ENCODE measurements around the gene PRCP. TPM values are rescaled to one million over a fixed set of nuclear protein-coding genes. Genes with fewer than 3 reads are reported as not detected.

Gene PRCP
- polyA plus RNA-seq, 1 of the 3 experiments (the other 2 are of a cell fraction) = 65.0 TPM

DNA sequence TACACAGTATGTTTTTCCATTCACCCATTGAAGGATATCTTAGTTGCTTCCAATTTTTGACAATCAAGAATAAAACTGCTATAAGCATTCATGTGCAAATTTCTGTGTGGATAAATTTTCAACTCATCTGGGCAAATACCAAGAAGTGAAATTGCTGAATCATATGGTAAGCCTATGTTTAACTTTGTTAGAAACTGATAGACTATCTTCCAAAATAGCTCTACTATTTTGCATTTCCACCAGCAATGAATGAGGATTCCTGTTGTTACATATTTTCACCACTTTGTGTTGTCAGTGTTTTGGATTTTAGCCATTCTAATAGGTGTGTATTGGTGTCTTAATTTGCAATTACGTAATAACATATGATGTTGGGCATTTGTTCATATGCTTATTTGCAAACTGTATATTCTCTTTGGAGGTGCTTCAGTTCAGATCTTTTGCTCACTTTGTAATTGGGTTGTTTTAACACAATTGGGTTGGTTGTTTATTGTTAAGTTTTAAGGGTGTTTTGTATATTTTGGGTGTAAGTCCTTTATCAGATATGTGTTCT is 117.3 kb downstream of the PRCP start:
- Histone ChIP-seq H4K20me1 (ENCODE audit: insufficient read depth) (no peaks in the 10 kb centered on the region), H3K4me3 (ENCODE audit: low read depth in 2 of 2, low read length in 1 of 2) (no peak overlapping the region), H2AFZ (ENCODE audit: low read depth) (no peak overlapping the region), H3K4me2 (no peak overlapping the region), H3K9me3 (no peaks in the 10 kb centered on the region), H3K27ac (ENCODE audit: low read depth in 2 of 2, low read length in 1 of 2) (no peak overlapping the region), H3K79me2 (ENCODE audit: insufficient read depth) (no peaks in the 10 kb centered on the region), H3F3A (replicated peaks; ENCODE audit: insufficient read depth) (no peaks in the 10 kb centered on the region), H3K4me1 (ENCODE audit: control insufficient read depth in 1 of 2, insufficient read depth in 2 of 2, low read depth in 1 of 2, low read length in 1 of 2) (no peaks in the 10 kb centered on the region), H3K9ac (no peak overlapping the region), H3K36me3 (replicated peaks in 1 of 2; ENCODE audit: control insufficient read depth in 1 of 2, insufficient read depth in 2 of 2, low read length in 1 of 2) (no peaks in the 10 kb centered on the region), H3K27me3 (ENCODE audit: insufficient read depth) (no peaks in the 10 kb centered on the region), H3K9me2 (no peaks in the 10 kb centered on the region)
- ChIA-PET CTCF (no interaction called here), POLR2A (no interaction called here)
- no peak for TF ChIP-seq ELF1 (IDR thresholded peaks at IDR 0.05)
- 54% methylated on average over 1 of the region's 1 CpG for WGBS (ENCODE audit: low lambda C conversion rate)
- no peak for DNase-seq

DNA sequence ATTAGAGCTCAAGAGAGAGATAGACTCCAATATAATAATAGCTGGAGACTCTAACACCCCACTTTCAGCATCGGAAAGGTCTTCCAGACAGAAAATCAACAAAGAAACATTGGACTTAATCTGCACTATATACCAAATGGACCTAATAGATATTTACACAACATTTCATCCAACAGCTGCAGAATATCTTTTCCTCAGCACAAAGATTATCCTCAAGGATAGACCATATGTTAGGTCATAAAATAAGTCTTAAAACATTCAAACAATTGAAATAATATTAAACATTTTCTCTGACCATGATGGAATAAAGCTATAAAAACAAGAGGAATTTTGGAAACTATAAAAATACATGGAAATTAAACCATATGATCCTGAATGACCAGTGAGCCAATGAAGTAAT is 121.5 kb downstream of the PRCP start:
- CTCF ChIA-PET = interaction anchor here (1.0 to 1.3 kb wide), 2 partner anchors 10 to 12 kb away, joined by 3 to 5 read pairs; no protein-coding TSS in a partner anchor
- no peak for TF ChIP-seq EP300 (IDR thresholded peaks at IDR 0.05; ENCODE audit: borderline replicate concordance in 1 of 2, low read depth in 1 of 2, low read length in 1 of 2)
- TF ChIP-seq YY1 (IDR thresholded peaks at IDR 0.05; ENCODE audit: low read depth) = no peak
- TF ChIP-seq ELF1 (IDR thresholded peaks at IDR 0.05) = no peak
- no peak for TF ChIP-seq FOXM1 (IDR thresholded peaks at IDR 0.05; ENCODE audit: low read depth)
- no peak for TF ChIP-seq RAD21 (IDR thresholded peaks at IDR 0.05; ENCODE audit: low read length)
- no peak for TF ChIP-seq MEF2A (IDR thresholded peaks at IDR 0.05; ENCODE audit: borderline replicate concordance, low read depth)
- TF ChIP-seq, protein P1, sequence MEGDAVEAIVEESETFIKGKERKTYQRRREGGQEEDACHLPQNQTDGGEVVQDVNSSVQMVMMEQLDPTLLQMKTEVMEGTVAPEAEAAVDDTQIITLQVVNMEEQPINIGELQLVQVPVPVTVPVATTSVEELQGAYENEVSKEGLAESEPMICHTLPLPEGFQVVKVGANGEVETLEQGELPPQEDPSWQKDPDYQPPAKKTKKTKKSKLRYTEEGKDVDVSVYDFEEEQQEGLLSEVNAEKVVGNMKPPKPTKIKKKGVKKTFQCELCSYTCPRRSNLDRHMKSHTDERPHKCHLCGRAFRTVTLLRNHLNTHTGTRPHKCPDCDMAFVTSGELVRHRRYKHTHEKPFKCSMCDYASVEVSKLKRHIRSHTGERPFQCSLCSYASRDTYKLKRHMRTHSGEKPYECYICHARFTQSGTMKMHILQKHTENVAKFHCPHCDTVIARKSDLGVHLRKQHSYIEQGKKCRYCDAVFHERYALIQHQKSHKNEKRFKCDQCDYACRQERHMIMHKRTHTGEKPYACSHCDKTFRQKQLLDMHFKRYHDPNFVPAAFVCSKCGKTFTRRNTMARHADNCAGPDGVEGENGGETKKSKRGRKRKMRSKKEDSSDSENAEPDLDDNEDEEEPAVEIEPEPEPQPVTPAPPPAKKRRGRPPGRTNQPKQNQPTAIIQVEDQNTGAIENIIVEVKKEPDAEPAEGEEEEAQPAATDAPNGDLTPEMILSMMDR (IDR thresholded peaks at IDR 0.05) = no peak
- no peak for TF ChIP-seq MXI1 (IDR thresholded peaks at IDR 0.05; ENCODE audit: low read depth, low read length)
- H3K4me2 ChIP-seq = no peak overlapping the region

DNA sequence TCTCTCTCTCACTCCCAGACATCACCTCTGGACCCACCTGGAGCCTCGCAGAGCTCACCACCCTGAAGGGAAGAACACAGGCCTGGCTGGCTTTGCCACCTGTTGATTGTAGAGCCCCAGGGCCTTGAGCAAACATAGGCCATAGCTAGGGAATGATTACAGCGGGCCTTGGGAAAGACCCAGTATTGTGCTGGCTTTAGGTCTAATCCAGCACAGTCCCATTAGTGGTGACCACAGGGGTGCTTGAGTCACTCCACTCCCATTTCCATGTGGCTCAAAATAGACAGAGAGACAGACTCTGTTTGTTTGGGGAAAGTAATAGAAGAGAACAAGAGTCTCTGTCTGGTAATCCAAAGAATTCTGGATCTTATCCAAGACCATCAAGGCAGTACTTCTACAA is 123.9 kb downstream of the PRCP start:
- H3K9me2 ChIP-seq = no peaks in the 10 kb centered on the region
- no peak overlapping the region for H3K4me2 ChIP-seq
- no peak overlapping the region for H3K9ac ChIP-seq
- no peaks in the 10 kb centered on the region for H3F3A ChIP-seq (replicated peaks; ENCODE audit: insufficient read depth)
- no peak overlapping the region for H2AFZ ChIP-seq (ENCODE audit: low read depth)
- H3K4me3 ChIP-seq (ENCODE audit: low read depth in 2 of 2, low read length in 1 of 2) = no peak overlapping the region
- no peaks in the 10 kb centered on the region for H3K4me1 ChIP-seq (ENCODE audit: control insufficient read depth in 1 of 2, insufficient read depth in 2 of 2, low read depth in 1 of 2, low read length in 1 of 2)
- H3K27ac ChIP-seq (ENCODE audit: low read depth in 2 of 2, low read length in 1 of 2) = no peak overlapping the region
- no peaks in the 10 kb centered on the region for H3K27me3 ChIP-seq (ENCODE audit: insufficient read depth)
- H3K36me3 ChIP-seq (replicated peaks in 1 of 2; ENCODE audit: control insufficient read depth in 1 of 2, insufficient read depth in 2 of 2, low read length in 1 of 2) = no peaks in the 10 kb centered on the region
- ChIA-PET POLR2A (no interaction called here), CTCF (interaction anchor here (0.6 to 2.4 kb wide), 6 partner anchors 9 to 91 kb away, joined by 3 to 10 read pairs (median 6); partner anchors contain the start of gene FAM181B)
- no peaks in the 10 kb centered on the region for H4K20me1 ChIP-seq (ENCODE audit: insufficient read depth)
- 50% methylated on average over 2 of the region's 2 CpGs for WGBS (ENCODE audit: low lambda C conversion rate)
- DNase-seq = no peak
- H3K9me3 ChIP-seq = no peaks in the 10 kb centered on the region
- H3K79me2 ChIP-seq (ENCODE audit: insufficient read depth) = no peaks in the 10 kb centered on the region
- TF ChIP-seq RAD21 (IDR thresholded peaks at IDR 0.05; ENCODE audit: low read length) (no peak), YY1 (IDR thresholded peaks at IDR 0.05; ENCODE audit: low read depth) (no peak), TEAD4 (IDR thresholded peaks at IDR 0.05; ENCODE audit: borderline replicate concordance, insufficient read depth) (no peak), FOXJ3 (CRISPR knock-in tag; IDR thresholded peaks at IDR 0.05) (no peak), EZH2phosphoT487 (IDR thresholded peaks at IDR 0.05; ENCODE audit: borderline replicate concordance, low read depth) (no peak), RXRA (IDR thresholded peaks at IDR 0.05; ENCODE audit: borderline replicate concordance, low read depth) (no peak), TCF12 (IDR thresholded peaks at IDR 0.05) (no peak)
- TF ChIP-seq, protein P2, sequence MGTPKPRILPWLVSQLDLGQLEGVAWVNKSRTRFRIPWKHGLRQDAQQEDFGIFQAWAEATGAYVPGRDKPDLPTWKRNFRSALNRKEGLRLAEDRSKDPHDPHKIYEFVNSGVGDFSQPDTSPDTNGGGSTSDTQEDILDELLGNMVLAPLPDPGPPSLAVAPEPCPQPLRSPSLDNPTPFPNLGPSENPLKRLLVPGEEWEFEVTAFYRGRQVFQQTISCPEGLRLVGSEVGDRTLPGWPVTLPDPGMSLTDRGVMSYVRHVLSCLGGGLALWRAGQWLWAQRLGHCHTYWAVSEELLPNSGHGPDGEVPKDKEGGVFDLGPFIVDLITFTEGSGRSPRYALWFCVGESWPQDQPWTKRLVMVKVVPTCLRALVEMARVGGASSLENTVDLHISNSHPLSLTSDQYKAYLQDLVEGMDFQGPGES (IDR thresholded peaks at IDR 0.05; ENCODE audit: low read depth, low read length) = no peak
- TF ChIP-seq, protein P3, sequence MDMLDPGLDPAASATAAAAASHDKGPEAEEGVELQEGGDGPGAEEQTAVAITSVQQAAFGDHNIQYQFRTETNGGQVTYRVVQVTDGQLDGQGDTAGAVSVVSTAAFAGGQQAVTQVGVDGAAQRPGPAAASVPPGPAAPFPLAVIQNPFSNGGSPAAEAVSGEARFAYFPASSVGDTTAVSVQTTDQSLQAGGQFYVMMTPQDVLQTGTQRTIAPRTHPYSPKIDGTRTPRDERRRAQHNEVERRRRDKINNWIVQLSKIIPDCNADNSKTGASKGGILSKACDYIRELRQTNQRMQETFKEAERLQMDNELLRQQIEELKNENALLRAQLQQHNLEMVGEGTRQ (IDR thresholded peaks at IDR 0.05; ENCODE audit: borderline replicate concordance, low read depth, low read length) = no peak
- TF ChIP-seq, protein P4, sequence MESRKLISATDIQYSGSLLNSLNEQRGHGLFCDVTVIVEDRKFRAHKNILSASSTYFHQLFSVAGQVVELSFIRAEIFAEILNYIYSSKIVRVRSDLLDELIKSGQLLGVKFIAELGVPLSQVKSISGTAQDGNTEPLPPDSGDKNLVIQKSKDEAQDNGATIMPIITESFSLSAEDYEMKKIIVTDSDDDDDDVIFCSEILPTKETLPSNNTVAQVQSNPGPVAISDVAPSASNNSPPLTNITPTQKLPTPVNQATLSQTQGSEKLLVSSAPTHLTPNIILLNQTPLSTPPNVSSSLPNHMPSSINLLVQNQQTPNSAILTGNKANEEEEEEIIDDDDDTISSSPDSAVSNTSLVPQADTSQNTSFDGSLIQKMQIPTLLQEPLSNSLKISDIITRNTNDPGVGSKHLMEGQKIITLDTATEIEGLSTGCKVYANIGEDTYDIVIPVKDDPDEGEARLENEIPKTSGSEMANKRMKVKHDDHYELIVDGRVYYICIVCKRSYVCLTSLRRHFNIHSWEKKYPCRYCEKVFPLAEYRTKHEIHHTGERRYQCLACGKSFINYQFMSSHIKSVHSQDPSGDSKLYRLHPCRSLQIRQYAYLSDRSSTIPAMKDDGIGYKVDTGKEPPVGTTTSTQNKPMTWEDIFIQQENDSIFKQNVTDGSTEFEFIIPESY (IDR thresholded peaks at IDR 0.05; ENCODE audit: borderline replicate concordance, low read depth) = no peak

More for the DNA sequence above, 121.5 kb downstream of the PRCP start:
- Histone ChIP-seq H3K4me1 (ENCODE audit: control insufficient read depth in 1 of 2, insufficient read depth in 2 of 2, low read depth in 1 of 2, low read length in 1 of 2) (no peaks in the 10 kb centered on the region), H3F3A (replicated peaks; ENCODE audit: insufficient read depth) (no peaks in the 10 kb centered on the region), H3K9me3 (no peaks in the 10 kb centered on the region), H3K79me2 (ENCODE audit: insufficient read depth) (no peaks in the 10 kb centered on the region), H4K20me1 (ENCODE audit: insufficient read depth) (no peaks in the 10 kb centered on the region), H3K27ac (ENCODE audit: low read depth in 2 of 2, low read length in 1 of 2) (no peak overlapping the region), H3K27me3 (ENCODE audit: insufficient read depth) (no peaks in the 10 kb centered on the region), H3K9me2 (no peaks in the 10 kb centered on the region), H3K9ac (no peak overlapping the region), H3K36me3 (replicated peaks in 1 of 2; ENCODE audit: control insufficient read depth in 1 of 2, insufficient read depth in 2 of 2, low read length in 1 of 2) (no peaks in the 10 kb centered on the region), H3K4me3 (ENCODE audit: low read depth in 2 of 2, low read length in 1 of 2) (no peak overlapping the region), H2AFZ (ENCODE audit: low read depth) (no peak overlapping the region)
- POLR2A ChIA-PET = no interaction called here
- no peak for DNase-seq
- 73% methylated on average over 1 of the region's 1 CpG for WGBS (ENCODE audit: low lambda C conversion rate)

Data from SK-N-SH (cell line).